ENCODE measurements around the gene TMEM51. TPM values are rescaled to one million over a fixed set of nuclear protein-coding genes. Genes with fewer than 3 reads are reported as not detected.

The TMEM51 gene
- total RNA-seq, 1 donor from 2014 or later, result not detected

GRCh38 chr1:15258833-15259621, 105.5 kb downstream of the TMEM51 start:
- H3K4me3 ChIP-seq, result no peak overlapping the region
- H3K27ac ChIP-seq, result no peak overlapping the region
- no peaks in the 10 kb centered on the region for H3K4me1 ChIP-seq
- H3K27me3 ChIP-seq, result no peaks in the 10 kb centered on the region
- intact Hi-C loops (cut with DNase I), result no loop called here
- H3K36me3 ChIP-seq, result no peaks in the 10 kb centered on the region
- no peak for TF ChIP-seq CTCF (IDR thresholded peaks at IDR 0.05)
- no peak for DNase-seq (ENCODE audit: low spot score in 2 of 2)
- no peaks in the 10 kb centered on the region for H3K9me3 ChIP-seq

GRCh38 chr1:15259622-15260007, 106.1 kb downstream of the TMEM51 start:
- no peak for TF ChIP-seq CTCF (IDR thresholded peaks at IDR 0.05)
- no peaks in the 10 kb centered on the region for H3K9me3 ChIP-seq
- no peak for DNase-seq (ENCODE audit: low spot score in 2 of 2)
- H3K27ac ChIP-seq, result peak overlapping the region in 1 of 2 donors; percentile 24
- H3K4me1 ChIP-seq, result no peaks in the 10 kb centered on the region
- H3K4me3 ChIP-seq, result no peak overlapping the region
- no peaks in the 10 kb centered on the region for H3K36me3 ChIP-seq
- no peaks in the 10 kb centered on the region for H3K27me3 ChIP-seq
- intact Hi-C loops (cut with DNase I), result no loop called here

- DNase-seq (ENCODE audit: low spot score in 2 of 2), result no peak
- no peaks in the 10 kb centered on the region for H3K27me3 ChIP-seq
- no peaks in the 10 kb centered on the region for H3K4me1 ChIP-seq
- H3K36me3 ChIP-seq, result no peaks in the 10 kb centered on the region
- no peak overlapping the region for H3K4me3 ChIP-seq
- intact Hi-C loops (cut with DNase I), result no loop called here
- TF ChIP-seq CTCF (IDR thresholded peaks at IDR 0.05), result no peak
- no peak overlapping the region for H3K27ac ChIP-seq
- H3K9me3 ChIP-seq, result no peaks in the 10 kb centered on the region
These were observed 107.0 kb downstream of the TMEM51 start for GRCh38 chr1:15260418-15261154.

- peak overlapping the region in 1 of 2 donors; percentile 18 for H3K4me3 ChIP-seq
These were observed 107.8 kb downstream of the TMEM51 start for GRCh38 chr1:15261155-15262002.

More at GRCh38 chr1:15261155-15262002, 107.8 kb downstream of the TMEM51 start:
- TF ChIP-seq CTCF (IDR thresholded peaks at IDR 0.05), result no peak
- Histone ChIP-seq H3K9me3 (no peaks in the 10 kb centered on the region), H3K27me3 (no peaks in the 10 kb centered on the region), H3K36me3 (no peaks in the 10 kb centered on the region), H3K27ac (peak overlapping the region in 1 of 2 donors; percentile 40), H3K4me1 (no peaks in the 10 kb centered on the region)
- peak; percentile 61 to 75 for DNase-seq (ENCODE audit: low spot score in 2 of 2)
- intact Hi-C loops (cut with DNase I), result no loop called here
